PC-9 (cell line): ENCODE measurements around the gene OR2V2. TPM values are rescaled to one million over a fixed set of nuclear protein-coding genes. Genes with fewer than 3 reads are reported as not detected.

ENCODE experiments used
- BruUV-seq: library from RNA; stranded (reverse); fragments of 400-500 nt; replicated peaks from 2 replicates; lab custom pipeline; 2021; lab: Mats Ljungman, UMichigan
- CTCF ChIA-PET: fragments of 300-600 bp; sonication (Branson Sonifier 250); formaldehyde crosslinking; loops from one replicate; lab custom pipeline; 2022; ENCODE audit warnings: antibody characterized with exemption; lab: Charles Lee
- POLR2A ChIA-PET: fragments of 300-600 bp; sonication (Branson Sonifier 250); formaldehyde crosslinking; loops from one replicate; lab custom pipeline; 2022; ENCODE audit warnings: antibody characterized with exemption; ENCODE audit not compliant: unreplicated experiment; lab: Charles Lee
- DNase-seq, 2 experiments: peaks; one replicate each; pipeline versions ENCODE4 v3.0.0 to v3.0.0-alpha.2; 2015 to 2022; ENCODE audit warnings: mixed read lengths in 1 of 2
- H2AFZ ChIP-seq: fragments of 200-600 bp; sonication (generic); 2 replicates; pipeline ENCODE4 v1.8.1; 2017; ENCODE audit warnings: antibody characterized with exemption
- H3F3A ChIP-seq: fragments of 200-600 bp; sonication (generic); 2 replicates; pipeline ENCODE4 v1.8.1; 2017; ENCODE audit warnings: antibody characterized with exemption, mild to moderate bottlenecking, low read depth; ENCODE audit not compliant: insufficient read depth
- H3K27ac ChIP-seq: fragments of 200-600 bp; sonication (generic); 2 replicates; pipeline ENCODE4 v1.6.1; 2016; ENCODE audit warnings: mixed run types
- H3K27me3 ChIP-seq: fragments of 200-600 bp; sonication (generic); 2 replicates; pipeline ENCODE4 v1.6.1; 2016; ENCODE audit warnings: low read depth, mixed run types; ENCODE audit not compliant: insufficient read depth
- H3K36me3 ChIP-seq: fragments of 200-600 bp; sonication (generic); 2 replicates; pipeline ENCODE4 v1.6.1; 2016; ENCODE audit warnings: low read depth, mixed run types
- H3K4me1 ChIP-seq: fragments of 200-600 bp; sonication (generic); replicated peaks from 2 replicates; pipeline ENCODE4 v1.6.1; 2016; ENCODE audit warnings: mixed run types; ENCODE audit not compliant: insufficient read depth
- H3K4me2 ChIP-seq: fragments of 200-600 bp; sonication (generic); 2 replicates; pipeline ENCODE4 v1.6.1; 2017; ENCODE audit warnings: mixed run types
- H3K4me3 ChIP-seq: fragments of 200-600 bp; sonication (generic); 2 replicates; pipeline ENCODE4 v1.6.1; 2016; ENCODE audit warnings: mixed run types
- H3K79me2 ChIP-seq: fragments of 200-600 bp; sonication (generic); 2 replicates; pipeline ENCODE4 v1.6.1; 2017; ENCODE audit warnings: low read depth, mixed run types
- H3K9me2 ChIP-seq: fragments of 200-600 bp; sonication (generic); 2 replicates; pipeline ENCODE4 v1.8.1; 2017; ENCODE audit warnings: mild to moderate bottlenecking; ENCODE audit not compliant: insufficient read depth
- H3K9me3 ChIP-seq: fragments of 200-600 bp; sonication (generic); 2 replicates; pipeline ENCODE4 v1.8.1; 2016; ENCODE audit warnings: low read depth; ENCODE audit not compliant: insufficient read depth
- H4K20me1 ChIP-seq: fragments of 200-600 bp; sonication (generic); 2 replicates; pipeline ENCODE4 v1.8.1; 2017; ENCODE audit not compliant: insufficient read depth
- EZH2 ChIP-seq: fragments of 200-600 bp; sonication (generic); IDR thresholded peaks from 2 replicates; pipeline ENCODE4 v1.8.0; 2017; ENCODE audit warnings: antibody characterized with exemption, low read depth
- intact Hi-C: fragments of 100-400 bp; cut with micrococcal nuclease; formaldehyde crosslinking; loops from one replicate; pipeline ENCODE4 v1.10.0; 2022; ENCODE audit not compliant: unreplicated experiment
- total RNA-seq: library from RNA; stranded (reverse); gene quantifications from 2 replicates; pipeline ENCODE4 v1.2.3, GENCODE V29; 2021
- TF ChIP-seq, protein P1 (sequence below): fragments of 200-600 bp; sonication (generic); conservative IDR thresholded peaks from 2 replicates; pipeline ENCODE4 v1.6.1; 2017; ENCODE audit warnings: mixed run types, antibody characterized with exemption, mild to moderate bottlenecking, moderate library complexity

Gene OR2V2
- total RNA-seq, 1 experiment from 2014 or later: not detected

GRCh38 chr5:181142054-181142453, 5.3 kb upstream of the OR2V2 start:
- BruUV-seq: no TSS peak
- no peaks in the 10 kb centered on the region for H3F3A ChIP-seq
- intact Hi-C loops: no loop called here
- H3K4me1 ChIP-seq: no peaks in the 10 kb centered on the region
- no peak for DNase-seq
- no peaks in the 10 kb centered on the region for H3K9me2 ChIP-seq
- H3K9me3 ChIP-seq: no peaks in the 10 kb centered on the region
- no peak overlapping the region for H3K4me2 ChIP-seq
- H3K27ac ChIP-seq: no peak overlapping the region
- no peaks in the 10 kb centered on the region for H3K36me3 ChIP-seq
- no peak for TF ChIP-seq EZH2
- TF ChIP-seq, protein P1, sequence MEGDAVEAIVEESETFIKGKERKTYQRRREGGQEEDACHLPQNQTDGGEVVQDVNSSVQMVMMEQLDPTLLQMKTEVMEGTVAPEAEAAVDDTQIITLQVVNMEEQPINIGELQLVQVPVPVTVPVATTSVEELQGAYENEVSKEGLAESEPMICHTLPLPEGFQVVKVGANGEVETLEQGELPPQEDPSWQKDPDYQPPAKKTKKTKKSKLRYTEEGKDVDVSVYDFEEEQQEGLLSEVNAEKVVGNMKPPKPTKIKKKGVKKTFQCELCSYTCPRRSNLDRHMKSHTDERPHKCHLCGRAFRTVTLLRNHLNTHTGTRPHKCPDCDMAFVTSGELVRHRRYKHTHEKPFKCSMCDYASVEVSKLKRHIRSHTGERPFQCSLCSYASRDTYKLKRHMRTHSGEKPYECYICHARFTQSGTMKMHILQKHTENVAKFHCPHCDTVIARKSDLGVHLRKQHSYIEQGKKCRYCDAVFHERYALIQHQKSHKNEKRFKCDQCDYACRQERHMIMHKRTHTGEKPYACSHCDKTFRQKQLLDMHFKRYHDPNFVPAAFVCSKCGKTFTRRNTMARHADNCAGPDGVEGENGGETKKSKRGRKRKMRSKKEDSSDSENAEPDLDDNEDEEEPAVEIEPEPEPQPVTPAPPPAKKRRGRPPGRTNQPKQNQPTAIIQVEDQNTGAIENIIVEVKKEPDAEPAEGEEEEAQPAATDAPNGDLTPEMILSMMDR: no peak
- CTCF ChIA-PET: no interaction called here
- H4K20me1 ChIP-seq: no peaks in the 10 kb centered on the region
- H3K4me3 ChIP-seq: no peak overlapping the region
- H3K27me3 ChIP-seq: no peaks in the 10 kb centered on the region
- no peaks in the 10 kb centered on the region for H3K79me2 ChIP-seq
- no peak overlapping the region for H2AFZ ChIP-seq
- POLR2A ChIA-PET: no interaction called here

- Histone ChIP-seq H3K27ac (no peak overlapping the region), H3K4me2 (no peak overlapping the region), H3K79me2 (no peaks in the 10 kb centered on the region), H3K4me1 (peaks cover 21% of the 10 kb centered on the region), H3K36me3 (no peaks in the 10 kb centered on the region), H3K4me3 (no peak overlapping the region), H2AFZ (no peak overlapping the region), H4K20me1 (no peaks in the 10 kb centered on the region), H3K9me3 (no peaks in the 10 kb centered on the region), H3K9me2 (no peaks in the 10 kb centered on the region), H3K27me3 (no peaks in the 10 kb centered on the region), H3F3A (peaks cover 14% of the 10 kb centered on the region; the same call in 1 of the 2 replicates)
- no TSS peak for BruUV-seq
- intact Hi-C loops: no loop called here
- ChIA-PET POLR2A (no interaction called here), CTCF (no interaction called here)
- TF ChIP-seq, protein P1: no peak
- TF ChIP-seq EZH2: no peak
- DNase-seq: no peak
Measured at GRCh38 chr5:181145133-181145532, 2.3 kb upstream of the OR2V2 start.

GRCh38 chr5:181149355-181149754, 2.0 kb downstream of the OR2V2 start:
- no peak for TF ChIP-seq EZH2
- TF ChIP-seq, protein P1: no peak
- ChIA-PET CTCF (no interaction called here), POLR2A (no interaction called here)
- DNase-seq: peak; percentile 33 to 87
- Histone ChIP-seq H3K79me2 (no peaks in the 10 kb centered on the region), H3K4me3 (no peak overlapping the region), H3K4me1 (peaks cover 61% of the 10 kb centered on the region), H3K27me3 (no peaks in the 10 kb centered on the region), H4K20me1 (no peaks in the 10 kb centered on the region), H3K36me3 (no peaks in the 10 kb centered on the region), H3K4me2 (peak overlapping the region; percentile 52), H3K9me3 (peaks cover 4% of the 10 kb centered on the region; the same call in 1 of the 2 replicates), H3F3A (peaks cover 41% of the 10 kb centered on the region), H2AFZ (no peak overlapping the region), H3K27ac (no peak overlapping the region), H3K9me2 (no peaks in the 10 kb centered on the region)
- intact Hi-C loops: no loop called here
- no TSS peak for BruUV-seq
